ENCODE results near the gene XRCC5. TPM values are rescaled to one million over a fixed set of nuclear protein-coding genes. Genes with fewer than 3 reads are reported as not detected.

Gene XRCC5
- total RNA-seq, 1 donor from 2014 or later: 524 TPM

DNA sequence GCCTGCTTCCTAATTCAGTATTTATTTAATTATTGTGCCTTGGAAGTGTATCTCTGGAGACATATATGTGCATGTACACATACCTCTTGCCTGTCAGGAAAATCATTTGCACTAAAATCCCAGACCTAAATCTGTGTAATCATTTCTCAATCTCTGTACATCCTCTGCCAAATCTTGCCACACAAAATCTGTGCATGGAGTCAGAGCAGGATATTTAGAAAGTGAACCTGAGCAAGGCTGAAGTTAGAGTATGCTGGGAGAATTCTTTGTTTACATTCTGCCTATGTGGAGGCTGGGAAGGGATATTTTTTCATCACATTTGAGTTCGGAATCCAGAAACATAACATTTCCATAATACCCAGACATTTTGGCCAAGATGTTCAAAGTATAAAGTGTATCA, 9.3 kb downstream of the XRCC5 start:
- Mint-ChIP-seq H3K27ac (ENCODE audit: unreplicated experiment) (peak overlapping the region; percentile 36), H3K4me1 (peaks cover 61% of the 10 kb centered on the region), H3K9me3 (no peaks in the 10 kb centered on the region), H3K27me3 (ENCODE audit: low read depth) (no peaks in the 10 kb centered on the region), H3K36me3 (ENCODE audit: low read depth) (peaks cover 44% of the 10 kb centered on the region), H3K4me3 (peak overlapping the region; percentile 8)
- TF ChIP-seq, protein P1, sequence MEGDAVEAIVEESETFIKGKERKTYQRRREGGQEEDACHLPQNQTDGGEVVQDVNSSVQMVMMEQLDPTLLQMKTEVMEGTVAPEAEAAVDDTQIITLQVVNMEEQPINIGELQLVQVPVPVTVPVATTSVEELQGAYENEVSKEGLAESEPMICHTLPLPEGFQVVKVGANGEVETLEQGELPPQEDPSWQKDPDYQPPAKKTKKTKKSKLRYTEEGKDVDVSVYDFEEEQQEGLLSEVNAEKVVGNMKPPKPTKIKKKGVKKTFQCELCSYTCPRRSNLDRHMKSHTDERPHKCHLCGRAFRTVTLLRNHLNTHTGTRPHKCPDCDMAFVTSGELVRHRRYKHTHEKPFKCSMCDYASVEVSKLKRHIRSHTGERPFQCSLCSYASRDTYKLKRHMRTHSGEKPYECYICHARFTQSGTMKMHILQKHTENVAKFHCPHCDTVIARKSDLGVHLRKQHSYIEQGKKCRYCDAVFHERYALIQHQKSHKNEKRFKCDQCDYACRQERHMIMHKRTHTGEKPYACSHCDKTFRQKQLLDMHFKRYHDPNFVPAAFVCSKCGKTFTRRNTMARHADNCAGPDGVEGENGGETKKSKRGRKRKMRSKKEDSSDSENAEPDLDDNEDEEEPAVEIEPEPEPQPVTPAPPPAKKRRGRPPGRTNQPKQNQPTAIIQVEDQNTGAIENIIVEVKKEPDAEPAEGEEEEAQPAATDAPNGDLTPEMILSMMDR (conservative IDR thresholded peaks at IDR 0.05): no peak
- no peak for DNase-seq (ENCODE audit: low read depth, low spot score)

DNA sequence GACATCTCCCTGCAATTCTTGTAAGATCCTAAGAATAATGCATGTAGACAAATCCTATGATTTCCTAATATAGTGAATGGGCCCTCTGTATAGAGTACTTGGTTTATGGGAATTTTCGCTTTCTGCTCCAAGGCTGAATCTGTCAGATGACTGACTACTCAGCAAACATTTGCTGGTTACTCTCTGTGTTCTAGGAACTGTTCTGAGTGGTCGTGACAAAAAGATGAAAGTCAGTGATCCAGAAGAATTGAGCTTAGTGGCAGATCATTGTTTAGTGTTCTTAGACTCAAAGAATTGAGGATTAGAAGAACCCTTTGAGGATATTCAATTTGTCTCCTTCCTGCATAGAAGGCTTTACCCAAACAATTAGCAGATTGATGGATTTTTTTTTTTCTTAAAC, 10.0 kb downstream of the XRCC5 start:
- no peak for DNase-seq (ENCODE audit: low read depth, low spot score)
- Mint-ChIP-seq H3K27ac (ENCODE audit: unreplicated experiment) (peak overlapping the region; percentile 2), H3K4me3 (peak overlapping the region; percentile 44), H3K36me3 (ENCODE audit: low read depth) (peaks cover 44% of the 10 kb centered on the region), H3K4me1 (peaks cover 54% of the 10 kb centered on the region), H3K9me3 (no peaks in the 10 kb centered on the region), H3K27me3 (ENCODE audit: low read depth) (no peaks in the 10 kb centered on the region)
- TF ChIP-seq, protein P1 (conservative IDR thresholded peaks at IDR 0.05): no peak

DNA sequence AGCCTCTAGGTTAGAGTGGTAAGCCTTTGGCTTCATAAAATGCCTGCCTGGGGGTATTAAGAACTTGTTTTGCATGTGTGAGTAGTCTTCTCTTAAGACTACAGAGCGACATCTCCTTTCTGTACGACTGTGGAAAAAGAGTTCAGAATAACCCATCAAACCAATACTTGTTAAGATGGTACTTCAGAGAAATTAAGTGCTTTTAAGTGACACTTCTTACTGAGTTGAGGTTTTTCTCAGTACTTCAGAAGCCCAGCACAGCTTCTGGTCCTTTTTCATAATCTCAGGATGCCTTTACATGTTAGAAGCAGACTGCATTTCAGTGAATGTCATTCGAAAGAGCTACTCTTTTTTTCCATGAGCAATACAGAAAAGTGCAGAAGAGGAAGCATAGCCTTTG, 10.8 kb downstream of the XRCC5 start:
- TF ChIP-seq, protein P1 (conservative IDR thresholded peaks at IDR 0.05): no peak
- H3K4me1 Mint-ChIP-seq: peaks cover 46% of the 10 kb centered on the region
- no peaks in the 10 kb centered on the region for H3K27me3 Mint-ChIP-seq (ENCODE audit: low read depth)
- H3K4me3 Mint-ChIP-seq: peak overlapping the region; percentile 21
- no peaks in the 10 kb centered on the region for H3K9me3 Mint-ChIP-seq
- no peak overlapping the region for H3K27ac Mint-ChIP-seq (ENCODE audit: unreplicated experiment)
- peaks cover 44% of the 10 kb centered on the region for H3K36me3 Mint-ChIP-seq (ENCODE audit: low read depth)
- no peak for DNase-seq (ENCODE audit: low read depth, low spot score)

DNA sequence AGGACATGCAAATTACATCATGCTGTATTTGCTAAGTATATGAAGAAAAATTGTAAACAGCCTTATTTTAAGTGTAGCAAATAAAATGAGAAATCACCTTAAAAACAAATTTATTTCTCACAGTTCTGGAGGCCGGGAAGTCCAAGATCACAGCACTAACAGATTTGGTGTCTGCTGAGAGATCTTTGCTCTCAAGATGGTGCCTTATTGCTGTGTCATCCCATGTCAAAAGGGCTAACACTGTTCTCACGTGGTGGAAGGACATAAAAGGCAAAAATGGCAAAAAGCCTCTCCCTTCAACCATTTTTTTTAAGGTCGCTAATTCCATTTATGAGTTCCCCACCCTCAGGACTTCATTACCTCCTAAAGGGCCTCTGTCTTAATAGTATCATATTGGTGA, 12.1 kb downstream of the XRCC5 start:
- TF ChIP-seq, protein P1 (conservative IDR thresholded peaks at IDR 0.05): no peak
- Mint-ChIP-seq H3K9me3 (no peaks in the 10 kb centered on the region), H3K36me3 (ENCODE audit: low read depth) (peaks cover 38% of the 10 kb centered on the region), H3K27me3 (ENCODE audit: low read depth) (no peaks in the 10 kb centered on the region), H3K4me3 (no peak overlapping the region), H3K27ac (ENCODE audit: unreplicated experiment) (no peak overlapping the region), H3K4me1 (peaks cover 36% of the 10 kb centered on the region)
- no peak for DNase-seq (ENCODE audit: low read depth, low spot score)

DNA sequence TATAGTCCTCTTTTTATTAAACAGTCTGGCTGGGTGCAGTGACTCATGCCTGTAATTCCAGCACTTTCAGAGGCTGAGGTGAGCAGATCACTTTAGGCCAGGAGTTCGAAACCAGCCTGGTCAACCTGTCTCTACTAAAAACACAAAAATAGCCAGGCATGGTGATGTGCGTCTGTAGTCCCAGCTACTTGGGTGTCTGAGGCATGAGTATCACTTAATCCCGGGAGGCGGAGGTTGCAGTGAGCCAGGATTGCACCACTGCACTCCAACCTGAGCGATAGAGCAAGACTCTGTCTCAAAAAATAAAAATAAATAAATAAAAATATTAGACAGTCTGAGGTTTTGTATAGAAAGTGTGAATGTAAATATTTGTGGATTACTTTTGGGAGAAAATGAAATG, 17.8 kb downstream of the XRCC5 start:
- DNase-seq (ENCODE audit: low read depth, low spot score): no peak
- H3K27ac Mint-ChIP-seq (ENCODE audit: unreplicated experiment): no peak overlapping the region
- H3K4me1 Mint-ChIP-seq: peaks cover 5% of the 10 kb centered on the region
- H3K9me3 Mint-ChIP-seq: no peaks in the 10 kb centered on the region
- no peaks in the 10 kb centered on the region for H3K27me3 Mint-ChIP-seq (ENCODE audit: low read depth)
- H3K4me3 Mint-ChIP-seq: no peak overlapping the region
- H3K36me3 Mint-ChIP-seq (ENCODE audit: low read depth): peaks cover 26% of the 10 kb centered on the region
- TF ChIP-seq, protein P1 (conservative IDR thresholded peaks at IDR 0.05): no peak
